GM12873 (cell line): Measurements from ENCODE around the gene NANP.

ENCODE experiments used
- CTCF ChIP-seq: IDR thresholded peaks from 2 replicates; pipeline ENCODE4 v1.5.1; 2012; ENCODE audit warnings: low read depth, mild to moderate bottlenecking, moderate library complexity, low read length, control low read depth; ENCODE audit not compliant: insufficient read depth; ENCODE audit errors: missing control alignments

NANP gene

GRCh38 chr20:25622450-25623224, 1.2 kb downstream of the NANP start:
- TF ChIP-seq CTCF: no peak

- TF ChIP-seq CTCF: no peak
These were observed 1.8 kb downstream of the NANP start for GRCh38 chr20:25622049-25622448.

GRCh38 chr20:25619514-25619913, 4.3 kb downstream of the NANP start:
- TF ChIP-seq CTCF: no peak

DNA sequence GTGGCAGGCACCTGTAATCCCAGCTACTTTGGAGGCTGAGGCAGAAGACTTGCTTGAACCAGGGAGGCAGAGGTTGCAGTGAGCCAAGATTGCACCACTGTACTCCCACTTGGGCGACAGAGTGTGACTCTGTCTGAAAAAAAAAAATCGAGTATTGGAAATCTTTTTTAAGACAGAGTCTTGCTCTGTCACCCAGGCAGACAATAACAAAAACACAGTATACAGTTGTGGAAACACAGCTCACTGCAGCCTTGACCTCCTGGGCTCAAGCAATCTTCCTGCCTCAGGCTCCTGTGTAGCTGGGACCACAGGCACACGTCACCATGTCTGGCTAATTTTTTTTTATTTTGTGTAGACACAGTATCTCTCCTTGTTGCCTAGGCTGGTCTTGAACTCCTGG, 15.0 kb downstream of the NANP start:
- no peak for TF ChIP-seq CTCF

- no peak for TF ChIP-seq CTCF
These were observed 17.6 kb downstream of the NANP start for GRCh38 chr20:25606094-25606695.

GRCh38 chr20:25605148-25605547, 18.7 kb downstream of the NANP start:
- no peak for TF ChIP-seq CTCF

- TF ChIP-seq CTCF: no peak
These were observed 19.2 kb downstream of the NANP start for GRCh38 chr20:25604611-25605010.
